H1 (cell line): ENCODE results near the gene ZNF358. TPM values are rescaled to one million over a fixed set of nuclear protein-coding genes. Genes with fewer than 3 reads are reported as not detected.

Experiments
- CBX8 ChIP-seq: fragments of 300-800, 300-1000 bp; sonication (generic); IDR thresholded peaks from 2 replicates; pipeline ENCODE4 v1.7.1; 2016; ENCODE audit warnings: low read depth, low read length, borderline replicate concordance
- CTCF ChIP-seq, 3 experiments: IDR thresholded peaks; 1 replicate in 2 of 3; 2 replicates in 1 of 3; pipeline versions ENCODE4 v1.5.1 to v1.6.1; 2011; ENCODE audit warnings: low read length in 3 of 3, mild to moderate bottlenecking in 3 of 3, inconsistent platforms in 2 of 3, low read depth in 1 of 3, moderate library complexity in 1 of 3; ENCODE audit not compliant: insufficient read depth in 1 of 3; ENCODE audit errors: control extremely low read depth in 1 of 3
- TAF7 ChIP-seq: optimal IDR thresholded peaks from 2 replicates; pipeline ENCODE3; 2011; ENCODE audit warnings: low read depth, mild to moderate bottlenecking, inconsistent platforms, low read length, moderate library complexity, borderline replicate concordance
- TCF12 ChIP-seq: IDR thresholded peaks from 2 replicates; pipeline ENCODE4 v1.6.1; 2011; ENCODE audit warnings: low read depth, mild to moderate bottlenecking, low read length
- TEAD4 ChIP-seq: IDR thresholded peaks from 2 replicates; pipeline ENCODE4 v1.6.1; 2012; ENCODE audit warnings: low read depth, low read length, inconsistent platforms, mixed read lengths
- polyA plus RNA-seq, 7 experiments: library from polyadenylated mRNA; depleted of rRNA in 3 of 7; stranded (reverse) in 5 of 7; unstranded in 2 of 7; fragments of >200 nt in 5 of 7; fragments of 200-250 nt in 2 of 7; gene quantifications; 1 replicate in 5 of 7; 2 replicates in 1 of 7; 4 replicates in 1 of 7; pipeline versions ENCODE4 v1.2.1 to v1.2.3, GENCODE V29; 2011 to 2013; ENCODE audit warnings: missing spikeins in 2 of 7, mixed read lengths in 2 of 7
- total RNA-seq: library from RNA; stranded (reverse); fragmentation: NEBNext Ultra II Directional; extraction: Animal tissue kit (Norgen Biotek cat#: 25700); gene quantifications from 2 replicates; pipeline ENCODE4 v1.2.1, GENCODE V29; 2021

ZNF358 gene
- total and polyA plus RNA-seq, 2 of the 8 experiments (the other 6 are each of a cell fraction or from before 2014, with no cell fraction given): 40.0 to 60.3 TPM

GRCh38 chr19:7526059-7526929, 10.4 kb downstream of the ZNF358 start (continued):
- TF ChIP-seq CBX8 (no peak), TCF12 (no peak), TEAD4 (no peak), TAF7 (no peak), CTCF (IDR thresholded peaks at IDR 0.05; ENCODE audit: control extremely low read depth in 1 of 3, insufficient read depth in 1 of 3, low read depth in 1 of 3, low read length in 3 of 3) (no peak)
